Muscle layer of duodenum (tissue), 2 donors: ENCODE data around the gene MAGEF1.

ENCODE experiments used
- H3K27ac ChIP-seq: one replicate; pipeline ENCODE4 v1.7.0; 2013; ENCODE audit warnings: mild to moderate bottlenecking, low read length
- H3K27me3 ChIP-seq: one replicate; pipeline ENCODE4 v1.7.0; 2013; ENCODE audit warnings: low read depth, mild to moderate bottlenecking, control low read depth, low read length
- H3K36me3 ChIP-seq, 2 donors: one replicate each; pipeline ENCODE4 v1.7.0; 2013; ENCODE audit warnings: low read length in 2 of 2, control low read depth in 1 of 2, mild to moderate bottlenecking in 1 of 2; ENCODE audit not compliant: insufficient read depth in 2 of 2, control insufficient read depth in 1 of 2
- H3K4me1 ChIP-seq, 2 donors: one replicate each; pipeline ENCODE4 v1.7.0; 2013; ENCODE audit warnings: low read length in 2 of 2, mild to moderate bottlenecking in 2 of 2, control low read depth in 1 of 2, moderate library complexity in 1 of 2; ENCODE audit not compliant: insufficient read depth in 2 of 2, control insufficient read depth in 1 of 2
- H3K4me3 ChIP-seq, 2 donors: one replicate each; pipeline ENCODE4 v1.7.0; 2013; ENCODE audit warnings: low read length in 2 of 2, low read depth in 1 of 2, mild to moderate bottlenecking in 1 of 2
- H3K9me3 ChIP-seq, 2 donors: one replicate each; pipeline ENCODE4 v1.7.0; 2013; ENCODE audit warnings: low read length in 2 of 2, control low read depth in 1 of 2, mild to moderate bottlenecking in 1 of 2; ENCODE audit not compliant: control insufficient read depth in 1 of 2
- donor health status: healthy.

Gene MAGEF1

GRCh38 chr3:184670091-184670602 is 41.7 kb downstream of the MAGEF1 start:
- Histone ChIP-seq H3K9me3 (no peaks in the 10 kb centered on the region), H3K27ac (no peak overlapping the region), H3K4me1 (no peaks in the 10 kb centered on the region), H3K4me3 (no peak overlapping the region), H3K27me3 (no peaks in the 10 kb centered on the region), H3K36me3 (no peaks in the 10 kb centered on the region)

DNA sequence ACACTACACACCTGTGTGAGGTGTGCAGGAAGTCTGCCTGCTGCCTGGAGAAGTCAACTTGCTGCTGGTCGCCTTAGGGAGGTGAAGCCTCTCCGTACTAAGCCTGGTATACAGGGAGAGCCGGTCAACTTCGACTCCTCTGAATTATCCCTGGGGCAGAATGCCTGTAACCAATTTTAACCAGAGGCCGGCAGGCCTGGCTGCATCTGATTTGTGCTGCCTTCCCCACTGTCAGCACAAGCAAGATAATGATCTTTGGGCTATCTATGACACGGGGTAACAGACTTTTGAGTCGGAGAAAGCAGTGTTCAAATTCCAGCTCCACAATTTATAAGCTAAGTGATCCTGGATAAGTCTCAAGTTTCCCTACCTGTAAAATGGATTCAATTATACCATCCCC is 42.3 kb downstream of the MAGEF1 start:
- Histone ChIP-seq H3K4me3 (no peak overlapping the region), H3K9me3 (no peaks in the 10 kb centered on the region), H3K27ac (no peak overlapping the region), H3K27me3 (no peaks in the 10 kb centered on the region), H3K4me1 (no peaks in the 10 kb centered on the region), H3K36me3 (no peaks in the 10 kb centered on the region)

DNA sequence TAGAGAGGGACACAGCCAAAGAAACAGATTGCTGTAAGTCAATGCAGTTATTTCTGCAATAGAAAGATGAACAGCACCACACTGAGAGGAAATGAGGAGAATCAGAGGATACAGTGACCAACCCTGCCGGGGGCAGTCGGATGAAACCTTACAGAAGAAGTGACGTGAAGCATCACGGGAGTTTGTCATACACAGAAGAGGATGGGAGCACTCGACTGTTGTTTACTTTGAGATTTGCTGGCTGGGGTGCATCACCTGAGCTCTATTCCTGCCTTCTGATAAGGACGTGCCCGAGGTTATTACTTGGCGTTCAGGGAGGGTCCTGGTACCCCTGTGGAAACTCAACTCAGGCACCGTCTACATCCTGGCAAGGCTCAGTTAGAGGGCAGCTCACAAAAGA is 45.4 kb downstream of the MAGEF1 start:
- Histone ChIP-seq H3K27me3 (no peaks in the 10 kb centered on the region), H3K27ac (no peak overlapping the region), H3K4me1 (no peaks in the 10 kb centered on the region), H3K36me3 (no peaks in the 10 kb centered on the region), H3K9me3 (no peaks in the 10 kb centered on the region), H3K4me3 (no peak overlapping the region)

DNA sequence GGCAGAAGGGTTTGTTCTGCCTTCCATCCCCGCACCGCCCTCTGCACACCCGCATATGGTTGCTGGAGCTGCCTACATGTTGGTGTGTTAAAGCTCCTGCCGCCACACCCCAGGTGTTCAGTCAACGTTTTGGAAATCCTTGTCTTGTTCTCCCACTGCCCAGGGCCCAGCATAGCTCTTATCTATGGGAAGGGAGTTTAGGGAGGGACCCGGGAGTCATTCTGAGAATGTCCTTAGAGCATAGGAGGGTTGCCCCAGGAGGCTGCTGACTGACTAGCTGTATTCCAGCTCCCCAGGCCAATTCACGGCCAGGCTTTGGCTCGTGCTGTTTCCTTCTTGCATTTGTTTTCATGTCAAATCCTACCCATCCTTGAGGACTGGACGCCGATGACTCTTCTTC is 46.8 kb downstream of the MAGEF1 start:
- H3K27me3 ChIP-seq = no peaks in the 10 kb centered on the region
- H3K4me1 ChIP-seq = no peaks in the 10 kb centered on the region
- H3K36me3 ChIP-seq = no peaks in the 10 kb centered on the region

GRCh38 chr3:184663756-184664155 is 48.1 kb downstream of the MAGEF1 start:
- no peaks in the 10 kb centered on the region for H3K9me3 ChIP-seq
- H3K27ac ChIP-seq = no peak overlapping the region
- H3K27me3 ChIP-seq = no peaks in the 10 kb centered on the region
- H3K4me3 ChIP-seq = no peak overlapping the region
- H3K4me1 ChIP-seq = peaks cover 0 to 3% of the 10 kb centered on the region in 2 donors
- no peaks in the 10 kb centered on the region for H3K36me3 ChIP-seq

More for the DNA sequence above, 46.8 kb downstream of the MAGEF1 start:
- Histone ChIP-seq H3K4me3 (no peak overlapping the region), H3K27ac (no peak overlapping the region), H3K9me3 (no peaks in the 10 kb centered on the region)

- H3K9me3 ChIP-seq = no peaks in the 10 kb centered on the region
- no peak overlapping the region for H3K27ac ChIP-seq
- peaks cover 0 to 6% of the 10 kb centered on the region in 2 donors for H3K4me1 ChIP-seq
- no peak overlapping the region for H3K4me3 ChIP-seq
- no peaks in the 10 kb centered on the region for H3K27me3 ChIP-seq
- no peaks in the 10 kb centered on the region for H3K36me3 ChIP-seq
Observed at GRCh38 chr3:184663356-184663755, 48.5 kb downstream of the MAGEF1 start.

GRCh38 chr3:184662187-184662586 is 49.7 kb downstream of the MAGEF1 start:
- H3K27me3 ChIP-seq = no peaks in the 10 kb centered on the region

GRCh38 chr3:184660931-184661330 is 50.9 kb downstream of the MAGEF1 start:
- no peak overlapping the region for H3K4me3 ChIP-seq
- H3K9me3 ChIP-seq = no peaks in the 10 kb centered on the region
- H3K4me1 ChIP-seq = peaks cover 0 to 8% of the 10 kb centered on the region in 2 donors
- H3K27ac ChIP-seq = no peak overlapping the region
- H3K36me3 ChIP-seq = no peaks in the 10 kb centered on the region
- no peaks in the 10 kb centered on the region for H3K27me3 ChIP-seq

More at GRCh38 chr3:184662187-184662586, 49.7 kb downstream of the MAGEF1 start:
- Histone ChIP-seq H3K27ac (no peak overlapping the region), H3K4me3 (no peak overlapping the region), H3K4me1 (peaks cover 0 to 8% of the 10 kb centered on the region in 2 donors), H3K36me3 (no peaks in the 10 kb centered on the region), H3K9me3 (no peaks in the 10 kb centered on the region)
